HUES64 (cell line): ENCODE results near the gene LRRC34.

ENCODE experiments used
- H3K27ac ChIP-seq: 2 replicates; pipeline ENCODE4 v1.7.0; 2013; ENCODE audit warnings: low read depth, low read length, inconsistent platforms
- H3K27me3 ChIP-seq: 2 replicates; pipeline ENCODE4 v1.6.1; 2013; ENCODE audit warnings: mild to moderate bottlenecking, low read length; ENCODE audit not compliant: insufficient read depth
- H3K36me3 ChIP-seq: 2 replicates; pipeline ENCODE4 v1.6.1; 2013; ENCODE audit warnings: mild to moderate bottlenecking, low read length; ENCODE audit not compliant: insufficient read depth
- H3K4me1 ChIP-seq: 2 replicates; pipeline ENCODE4 v1.6.1; 2013; ENCODE audit warnings: mild to moderate bottlenecking, low read length, moderate library complexity; ENCODE audit not compliant: insufficient read depth
- H3K4me3 ChIP-seq: 2 replicates; pipeline ENCODE4 v1.5.1; 2013; ENCODE audit warnings: mild to moderate bottlenecking, low read length, moderate library complexity
- H3K9ac ChIP-seq: 2 replicates; pipeline ENCODE4 v1.6.1; 2013; ENCODE audit warnings: mild to moderate bottlenecking, low read depth, low read length
- H3K9me3 ChIP-seq: 2 replicates; pipeline ENCODE4 v1.6.1; 2013; ENCODE audit warnings: low read depth, low read length; ENCODE audit not compliant: insufficient read depth
- WGBS: fragments of 150-250, 120-280 bp; methylation state at CpG from one replicate; pipeline ENCODE4 v1.1.7; 2013; ENCODE audit warnings: missing lambda C conversion rate; 5-methylcytosine and 5-hydroxymethylcytosine counted together

Gene LRRC34

GRCh38 chr3:169838511-169839030, 25.9 kb upstream of the LRRC34 start:
- WGBS, result 100% methylated on average over 1 of the region's 1 CpG
- H3K4me3 ChIP-seq, result no peak overlapping the region
- no peaks in the 10 kb centered on the region for H3K36me3 ChIP-seq

DNA sequence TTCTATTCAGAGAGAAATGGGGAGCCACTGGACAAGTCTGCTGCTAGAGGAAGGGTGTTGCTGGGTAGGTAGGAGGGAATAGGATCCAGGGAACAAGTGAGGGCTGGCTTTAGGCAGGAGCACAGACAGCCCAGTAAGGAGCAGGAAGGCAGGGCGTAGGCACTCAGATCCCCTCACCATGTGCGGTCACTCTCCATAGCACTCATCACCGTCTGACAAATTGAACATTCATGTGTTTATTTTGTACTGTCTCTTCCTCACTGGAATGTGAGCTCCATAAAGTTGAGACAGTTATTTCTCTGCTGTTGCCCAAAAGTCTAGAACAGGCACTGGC, 24.2 kb upstream of the LRRC34 start:
- H3K4me3 ChIP-seq, result no peak overlapping the region
- peak overlapping the region; percentile 11; the same call in 1 of the 2 replicates for H3K9ac ChIP-seq
- H3K36me3 ChIP-seq, result no peaks in the 10 kb centered on the region
- H3K27ac ChIP-seq, result no peak overlapping the region
- H3K4me1 ChIP-seq, result no peaks in the 10 kb centered on the region
- H3K27me3 ChIP-seq, result no peaks in the 10 kb centered on the region
- 87% methylated on average over 3 of the region's 3 CpGs for WGBS
- H3K9me3 ChIP-seq, result no peaks in the 10 kb centered on the region

More at GRCh38 chr3:169838511-169839030, 25.9 kb upstream of the LRRC34 start:
- H3K27ac ChIP-seq, result no peak overlapping the region
- H3K4me1 ChIP-seq, result no peaks in the 10 kb centered on the region
- no peaks in the 10 kb centered on the region for H3K27me3 ChIP-seq
- H3K9me3 ChIP-seq, result no peaks in the 10 kb centered on the region
- no peak overlapping the region for H3K9ac ChIP-seq

GRCh38 chr3:169836078-169836941, 23.6 kb upstream of the LRRC34 start:
- Histone ChIP-seq H3K4me1 (no peaks in the 10 kb centered on the region), H3K9me3 (no peaks in the 10 kb centered on the region), H3K4me3 (no peak overlapping the region), H3K27me3 (no peaks in the 10 kb centered on the region), H3K27ac (no peak overlapping the region), H3K9ac (peak overlapping the region; percentile 11; the same call in 1 of the 2 replicates), H3K36me3 (no peaks in the 10 kb centered on the region)
- 67% methylated on average over 5 of the region's 5 CpGs for WGBS

DNA sequence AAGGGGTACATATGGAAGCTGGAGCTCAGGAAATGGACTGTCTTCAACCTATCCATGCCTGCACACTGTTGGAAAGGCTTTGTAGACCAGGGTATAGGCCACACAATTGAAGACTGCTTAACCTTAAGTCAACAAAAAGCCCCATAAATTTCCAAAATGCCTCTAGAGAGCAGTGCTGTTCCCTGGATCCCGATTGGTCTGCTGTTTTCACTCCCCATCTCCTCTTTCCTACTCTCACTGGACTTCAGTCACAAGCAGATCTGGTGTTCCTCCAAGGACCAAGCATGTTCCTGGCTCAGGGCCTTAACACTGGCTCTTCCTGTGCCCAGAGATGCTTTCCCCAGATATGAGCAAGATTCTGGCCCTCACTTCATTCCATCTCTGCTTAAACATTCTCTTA, 22.8 kb upstream of the LRRC34 start:
- Histone ChIP-seq H3K36me3 (no peaks in the 10 kb centered on the region), H3K9ac (no peak overlapping the region), H3K4me1 (no peaks in the 10 kb centered on the region), H3K9me3 (no peaks in the 10 kb centered on the region), H3K27me3 (no peaks in the 10 kb centered on the region), H3K27ac (no peak overlapping the region), H3K4me3 (no peak overlapping the region)
- WGBS, result 94% methylated on average over 1 of the region's 1 CpG

DNA sequence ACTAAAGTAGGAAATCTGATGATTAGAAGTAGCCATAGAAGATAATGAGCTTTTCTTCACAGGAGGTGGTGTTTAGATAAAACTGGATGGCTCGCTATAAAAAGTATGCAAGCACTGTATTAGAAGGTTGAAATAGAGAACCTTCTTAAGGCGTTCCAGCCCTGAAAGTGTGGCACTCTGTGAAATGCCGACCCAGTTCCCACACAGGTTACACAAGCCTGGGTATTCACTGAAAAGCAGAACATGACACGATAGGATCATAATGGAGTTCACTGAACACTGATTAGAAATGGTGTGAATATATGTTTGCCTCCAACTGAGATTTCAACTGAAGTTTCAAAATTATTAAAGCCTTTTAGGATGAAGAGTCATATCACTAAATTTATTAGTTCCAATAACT, 15.0 kb upstream of the LRRC34 start:
- 85% methylated on average over 4 of the region's 4 CpGs for WGBS
- H3K36me3 ChIP-seq, result no peaks in the 10 kb centered on the region
- no peaks in the 10 kb centered on the region for H3K9me3 ChIP-seq
- no peaks in the 10 kb centered on the region for H3K27me3 ChIP-seq
- no peak overlapping the region for H3K9ac ChIP-seq
- no peak overlapping the region for H3K4me3 ChIP-seq
- no peak overlapping the region for H3K27ac ChIP-seq
- no peaks in the 10 kb centered on the region for H3K4me1 ChIP-seq

DNA sequence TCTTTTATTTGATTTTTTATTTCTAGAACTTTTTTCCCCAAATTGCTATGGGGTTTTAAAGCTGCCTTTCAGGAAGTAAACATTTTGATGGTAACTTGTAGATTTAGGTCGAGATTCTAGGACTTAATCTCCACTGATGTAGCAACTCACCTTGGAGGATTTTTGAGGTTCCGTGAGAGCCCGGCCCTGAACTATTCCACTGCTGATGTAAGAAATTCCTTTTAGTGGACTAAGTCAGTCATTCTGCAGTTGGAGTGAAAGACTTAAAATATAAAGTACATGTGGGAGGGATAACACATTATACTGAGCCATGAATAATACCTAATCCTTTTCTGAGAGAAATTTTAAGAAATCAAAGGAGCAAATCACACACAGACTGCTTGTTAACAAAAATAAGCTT, 12.6 kb upstream of the LRRC34 start:
- WGBS, result 94% methylated on average over 3 of the region's 3 CpGs
- no peaks in the 10 kb centered on the region for H3K27me3 ChIP-seq
- no peaks in the 10 kb centered on the region for H3K9me3 ChIP-seq
- no peak overlapping the region for H3K27ac ChIP-seq
- no peak overlapping the region for H3K9ac ChIP-seq
- no peaks in the 10 kb centered on the region for H3K4me1 ChIP-seq
- no peak overlapping the region for H3K4me3 ChIP-seq
- H3K36me3 ChIP-seq, result no peaks in the 10 kb centered on the region

DNA sequence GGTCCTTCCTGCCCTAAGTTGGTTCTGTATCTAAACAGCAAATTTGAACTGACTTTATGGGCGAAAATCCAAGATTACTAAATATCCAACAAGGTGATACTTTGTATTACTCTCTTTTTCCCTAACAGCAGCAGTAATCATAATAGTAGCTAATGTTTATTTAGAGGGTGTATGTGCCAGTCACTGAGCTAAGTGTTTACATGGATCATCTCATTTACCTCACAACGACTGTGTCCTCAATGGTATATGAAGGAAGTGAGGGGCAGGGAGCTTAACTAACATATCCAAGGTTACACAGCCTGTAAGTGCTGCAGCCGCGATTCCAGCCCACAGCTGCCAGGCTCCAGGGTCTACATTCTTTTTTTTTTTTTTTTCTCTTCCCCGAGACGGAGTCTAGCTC, 10.3 kb upstream of the LRRC34 start:
- Histone ChIP-seq H3K36me3 (no peaks in the 10 kb centered on the region), H3K9me3 (no peaks in the 10 kb centered on the region), H3K27ac (no peak overlapping the region), H3K4me3 (no peak overlapping the region), H3K4me1 (no peaks in the 10 kb centered on the region), H3K27me3 (no peaks in the 10 kb centered on the region), H3K9ac (no peak overlapping the region)
- 93% methylated on average over 5 of the region's 6 CpGs for WGBS

- H3K4me3 ChIP-seq, result no peak overlapping the region
- no peaks in the 10 kb centered on the region for H3K27me3 ChIP-seq
- 94% methylated on average over 20 of the region's 20 CpGs for WGBS
Observed at GRCh38 chr3:169822540-169822939, 9.8 kb upstream of the LRRC34 start.

DNA sequence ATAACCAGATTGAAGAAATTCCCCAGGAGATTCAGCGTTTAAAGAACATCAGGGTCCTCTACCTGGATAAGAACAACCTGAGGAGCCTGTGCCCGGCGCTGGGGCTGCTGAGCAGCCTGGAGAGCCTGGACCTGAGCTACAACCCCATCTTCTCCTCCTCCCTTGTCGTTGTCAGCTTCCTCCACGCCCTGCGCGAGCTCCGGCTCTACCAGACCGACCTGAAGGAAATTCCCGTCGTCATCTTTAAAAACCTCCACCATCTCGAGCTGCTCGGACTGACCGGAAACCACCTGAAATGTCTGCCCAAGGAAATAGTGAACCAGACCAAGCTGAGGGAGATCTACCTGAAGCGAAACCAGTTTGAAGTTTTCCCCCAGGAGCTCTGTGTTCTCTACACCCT, 9.4 kb upstream of the LRRC34 start:
- H3K4me3 ChIP-seq, result no peak overlapping the region
- H3K9me3 ChIP-seq, result no peaks in the 10 kb centered on the region
- WGBS, result 95% methylated on average over 15 of the region's 15 CpGs

More at GRCh38 chr3:169822540-169822939, 9.8 kb upstream of the LRRC34 start:
- Histone ChIP-seq H3K9ac (no peak overlapping the region), H3K36me3 (no peaks in the 10 kb centered on the region), H3K27ac (no peak overlapping the region), H3K4me1 (no peaks in the 10 kb centered on the region), H3K9me3 (no peaks in the 10 kb centered on the region)

DNA sequence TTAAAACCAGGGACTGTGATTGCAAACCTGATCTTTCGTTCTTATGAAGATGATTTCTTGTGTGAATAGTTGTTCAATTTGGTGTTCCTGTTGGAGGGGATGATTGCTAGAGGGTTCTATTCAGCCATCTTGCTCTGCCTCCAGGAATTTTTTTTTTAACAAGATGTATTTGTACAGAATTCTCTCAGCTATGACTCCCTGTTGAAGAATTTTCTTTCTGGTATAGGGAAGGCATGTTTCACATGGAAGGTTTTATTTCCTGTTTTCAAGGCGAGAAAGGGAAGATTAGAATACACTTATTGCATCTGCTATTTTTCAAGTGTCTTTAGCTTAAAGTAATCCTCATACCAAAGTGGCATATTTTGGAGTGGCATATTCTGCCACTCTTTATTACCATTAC, 5.6 kb upstream of the LRRC34 start:
- Histone ChIP-seq H3K4me3 (no peak overlapping the region), H3K9me3 (peaks cover 9% of the 10 kb centered on the region; the same call in 1 of the 2 replicates), H3K27ac (no peak overlapping the region), H3K9ac (no peak overlapping the region), H3K4me1 (peaks cover 3% of the 10 kb centered on the region; the same call in 1 of the 2 replicates), H3K36me3 (no peaks in the 10 kb centered on the region), H3K27me3 (peaks cover 6% of the 10 kb centered on the region; the same call in 1 of the 2 replicates)
- 97% methylated on average over 1 of the region's 2 CpGs for WGBS

More for the DNA sequence above, 9.4 kb upstream of the LRRC34 start:
- H3K36me3 ChIP-seq, result no peaks in the 10 kb centered on the region
- H3K9ac ChIP-seq, result no peak overlapping the region
- H3K27me3 ChIP-seq, result no peaks in the 10 kb centered on the region
- no peaks in the 10 kb centered on the region for H3K4me1 ChIP-seq
- H3K27ac ChIP-seq, result no peak overlapping the region

- Histone ChIP-seq H3K4me1 (peaks cover 16% of the 10 kb centered on the region), H3K9me3 (peaks cover 9% of the 10 kb centered on the region; the same call in 1 of the 2 replicates), H3K36me3 (no peaks in the 10 kb centered on the region), H3K4me3 (no peak overlapping the region), H3K27me3 (peaks cover 17% of the 10 kb centered on the region; the same call in 1 of the 2 replicates), H3K27ac (no peak overlapping the region), H3K9ac (no peak overlapping the region)
- WGBS, result 97% methylated on average over 4 of the region's 4 CpGs
Observed at GRCh38 chr3:169815590-169816150, 3.0 kb upstream of the LRRC34 start.
